ENCODE data around the gene ZCCHC24. TPM values are rescaled to one million over a fixed set of nuclear protein-coding genes. Genes with fewer than 3 reads are reported as not detected.
A peak's percentile ranks its signal among the peaks of the same experiment; 100 is the strongest.

ZCCHC24 gene
- total RNA-seq, 4 donors from 2014 or later: 32.8 to 122 (median 37.7) TPM

DNA sequence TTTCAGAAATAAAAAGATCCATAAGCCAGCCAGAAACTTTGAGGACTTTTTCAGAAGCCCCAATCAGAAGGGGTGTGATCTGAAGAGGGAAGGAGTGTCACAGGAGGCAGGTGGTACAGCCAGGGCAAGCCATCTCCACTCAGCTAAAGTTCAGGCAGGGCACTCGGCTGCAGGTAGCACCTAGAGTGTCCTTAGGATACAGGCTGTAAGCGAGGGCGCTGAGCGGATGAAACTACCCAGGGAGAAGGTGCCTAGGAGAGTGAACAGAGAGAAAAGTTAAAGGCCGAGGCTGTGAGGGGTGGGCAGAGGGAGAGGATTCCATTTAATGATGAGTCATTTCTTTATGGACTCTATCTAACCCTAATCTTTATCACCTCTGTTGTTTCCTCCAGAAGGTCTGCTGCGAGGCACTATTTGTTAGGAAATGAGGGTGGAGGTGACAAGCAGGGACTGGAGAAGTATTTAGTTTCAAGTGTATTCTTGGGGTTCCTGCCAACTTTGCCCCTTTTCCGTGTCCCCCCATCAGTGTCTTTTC lies 29.8 kb upstream of the ZCCHC24 start:
- DNase-seq: no peak
- H3K4me1 ChIP-seq: no peaks in the 10 kb centered on the region
- H3K36me3 ChIP-seq: no peaks in the 10 kb centered on the region
- no peaks in the 10 kb centered on the region for H3K27me3 ChIP-seq
- TF ChIP-seq POLR2A (IDR thresholded peaks at IDR 0.05): no peak
- TF ChIP-seq, protein P1, sequence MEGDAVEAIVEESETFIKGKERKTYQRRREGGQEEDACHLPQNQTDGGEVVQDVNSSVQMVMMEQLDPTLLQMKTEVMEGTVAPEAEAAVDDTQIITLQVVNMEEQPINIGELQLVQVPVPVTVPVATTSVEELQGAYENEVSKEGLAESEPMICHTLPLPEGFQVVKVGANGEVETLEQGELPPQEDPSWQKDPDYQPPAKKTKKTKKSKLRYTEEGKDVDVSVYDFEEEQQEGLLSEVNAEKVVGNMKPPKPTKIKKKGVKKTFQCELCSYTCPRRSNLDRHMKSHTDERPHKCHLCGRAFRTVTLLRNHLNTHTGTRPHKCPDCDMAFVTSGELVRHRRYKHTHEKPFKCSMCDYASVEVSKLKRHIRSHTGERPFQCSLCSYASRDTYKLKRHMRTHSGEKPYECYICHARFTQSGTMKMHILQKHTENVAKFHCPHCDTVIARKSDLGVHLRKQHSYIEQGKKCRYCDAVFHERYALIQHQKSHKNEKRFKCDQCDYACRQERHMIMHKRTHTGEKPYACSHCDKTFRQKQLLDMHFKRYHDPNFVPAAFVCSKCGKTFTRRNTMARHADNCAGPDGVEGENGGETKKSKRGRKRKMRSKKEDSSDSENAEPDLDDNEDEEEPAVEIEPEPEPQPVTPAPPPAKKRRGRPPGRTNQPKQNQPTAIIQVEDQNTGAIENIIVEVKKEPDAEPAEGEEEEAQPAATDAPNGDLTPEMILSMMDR (IDR thresholded peaks at IDR 0.05): no peak
- no peaks in the 10 kb centered on the region for H3K9me3 ChIP-seq
- intact Hi-C loops (cut with DNase I; ENCODE audit: low total_unique reads): no loop called here
- H3K27ac ChIP-seq: no peak overlapping the region
- H3K4me3 ChIP-seq: no peak overlapping the region

DNA sequence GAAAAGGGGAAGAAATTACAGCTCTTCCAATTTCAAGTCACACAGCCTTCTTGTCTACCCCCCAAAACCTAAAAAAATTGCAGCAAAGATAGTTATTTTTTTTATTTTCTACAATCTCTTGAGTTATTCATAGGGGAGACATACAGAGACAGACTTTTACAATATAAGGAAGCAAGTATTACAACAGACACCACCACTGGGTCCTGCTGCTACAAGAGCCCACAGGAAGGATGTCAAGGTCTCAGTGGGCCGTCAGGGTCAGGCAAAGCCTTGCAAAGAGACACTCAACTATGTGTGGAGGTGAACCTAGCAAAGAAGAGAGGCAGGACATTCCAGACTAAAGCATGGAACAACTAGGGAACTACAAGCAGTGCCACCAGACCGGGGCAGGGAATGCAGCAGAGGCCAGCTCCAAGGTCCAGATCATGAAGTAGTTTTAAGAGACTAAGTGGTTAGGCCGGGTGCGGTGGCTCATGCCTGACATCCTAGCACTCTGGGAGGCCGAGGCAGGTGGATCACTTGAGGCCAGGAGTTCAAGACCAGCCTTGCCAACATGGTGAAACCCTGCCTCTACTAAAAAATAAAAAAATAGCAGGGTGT lies 28.2 kb upstream of the ZCCHC24 start:
- peak overlapping the region; percentile 22 to 25 for H3K27ac ChIP-seq
- no peak overlapping the region for H3K4me3 ChIP-seq
- H3K4me1 ChIP-seq: no peaks in the 10 kb centered on the region
- no peaks in the 10 kb centered on the region for H3K9me3 ChIP-seq
- DNase-seq: no peak
- TF ChIP-seq, protein P1 (IDR thresholded peaks at IDR 0.05): no peak
- TF ChIP-seq POLR2A (IDR thresholded peaks at IDR 0.05): no peak
- no peaks in the 10 kb centered on the region for H3K36me3 ChIP-seq
- no peaks in the 10 kb centered on the region for H3K27me3 ChIP-seq
- intact Hi-C loops (cut with DNase I; ENCODE audit: low total_unique reads): no loop called here

DNA sequence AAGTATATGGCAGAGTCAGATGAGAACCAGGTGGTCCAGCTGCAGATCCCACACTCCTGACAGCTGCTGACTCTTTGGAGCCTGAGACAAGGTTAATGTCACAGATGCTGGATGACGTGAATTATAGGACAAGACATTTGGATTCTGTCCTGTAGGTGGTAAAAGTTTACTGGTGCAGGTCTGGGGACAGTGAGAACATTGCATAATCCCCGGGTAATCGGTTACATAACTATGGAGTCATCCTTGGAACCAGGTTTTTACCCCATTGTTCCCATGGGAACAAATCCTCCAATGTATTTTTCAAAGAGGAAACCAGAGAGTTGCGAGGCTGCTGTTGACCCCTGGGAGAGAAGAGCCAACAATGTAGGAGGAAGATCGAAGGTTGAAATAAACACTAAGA lies 27.5 kb upstream of the ZCCHC24 start:
- no peak overlapping the region for H3K4me3 ChIP-seq
- TF ChIP-seq POLR2A (IDR thresholded peaks at IDR 0.05): no peak
- TF ChIP-seq, protein P1 (IDR thresholded peaks at IDR 0.05): no peak
- no peaks in the 10 kb centered on the region for H3K27me3 ChIP-seq
- DNase-seq: no peak
- H3K27ac ChIP-seq: peak overlapping the region; percentile 22 to 25
- intact Hi-C loops (cut with DNase I; ENCODE audit: low total_unique reads): no loop called here
- H3K4me1 ChIP-seq: no peaks in the 10 kb centered on the region
- no peaks in the 10 kb centered on the region for H3K9me3 ChIP-seq
- H3K36me3 ChIP-seq: no peaks in the 10 kb centered on the region

DNA sequence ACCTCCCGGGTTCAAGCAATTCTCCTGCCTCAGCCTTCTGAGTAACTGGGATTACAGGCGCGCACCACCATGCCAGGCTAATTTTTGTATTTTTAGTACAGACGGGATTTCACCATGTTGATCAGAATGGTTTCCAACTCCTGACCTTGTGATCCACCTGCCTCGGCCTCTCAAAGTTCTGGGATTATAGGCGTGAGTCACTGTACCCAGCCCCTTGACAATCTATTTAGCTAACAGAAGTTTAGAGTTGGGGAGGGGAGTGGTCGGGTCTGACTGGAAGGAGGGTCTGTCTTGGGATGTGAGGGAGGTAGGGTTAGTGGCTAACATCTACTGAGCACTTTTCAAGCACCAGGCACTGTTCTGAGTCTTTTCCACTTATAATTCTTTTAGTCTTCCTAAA lies 27.0 kb upstream of the ZCCHC24 start:
- Histone ChIP-seq H3K4me1 (no peaks in the 10 kb centered on the region), H3K9me3 (no peaks in the 10 kb centered on the region), H3K27me3 (no peaks in the 10 kb centered on the region), H3K27ac (no peak overlapping the region), H3K4me3 (no peak overlapping the region), H3K36me3 (no peaks in the 10 kb centered on the region)
- intact Hi-C loops (cut with DNase I; ENCODE audit: low total_unique reads): no loop called here
- DNase-seq: no peak
- no peak for TF ChIP-seq POLR2A (IDR thresholded peaks at IDR 0.05)
- TF ChIP-seq, protein P1 (IDR thresholded peaks at IDR 0.05): no peak

DNA sequence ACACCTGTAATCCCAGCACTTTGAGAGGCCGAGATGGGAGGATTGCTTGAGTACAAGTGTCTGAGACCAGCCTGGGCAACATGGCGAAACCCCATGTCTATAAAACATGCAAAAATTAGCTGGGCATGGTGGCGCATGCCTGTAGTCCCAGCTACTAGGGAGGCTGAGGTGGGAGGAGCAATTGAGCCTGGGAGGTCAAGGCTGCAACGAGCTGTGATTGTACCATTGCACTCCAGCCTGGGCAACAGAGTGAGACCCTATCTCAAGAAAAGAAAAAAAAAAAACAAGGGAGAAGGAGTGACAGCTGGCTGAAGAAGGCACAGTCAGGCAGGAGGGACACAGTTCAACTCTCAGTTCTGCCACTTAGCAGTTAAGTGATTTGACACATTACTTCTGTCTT lies 26.4 kb upstream of the ZCCHC24 start:
- intact Hi-C loops (cut with DNase I; ENCODE audit: low total_unique reads): no loop called here
- Histone ChIP-seq H3K4me3 (no peak overlapping the region), H3K36me3 (no peaks in the 10 kb centered on the region), H3K9me3 (no peaks in the 10 kb centered on the region), H3K4me1 (no peaks in the 10 kb centered on the region), H3K27ac (no peak overlapping the region), H3K27me3 (no peaks in the 10 kb centered on the region)
- DNase-seq: no peak
- TF ChIP-seq, protein P1 (IDR thresholded peaks at IDR 0.05): no peak
- TF ChIP-seq POLR2A (IDR thresholded peaks at IDR 0.05): no peak
